AG09309 (cell line): ENCODE results near the gene GLIS1.

ENCODE experiments used
- DNase-seq: peaks from one replicate; pipeline ENCODE4 v3.0.0-alpha.2; 2010; ENCODE audit warnings: low read depth
- H3K4me3 ChIP-seq: 2 replicates; pipeline ENCODE4 v1.5.1; 2011; ENCODE audit warnings: mild to moderate bottlenecking, low read depth, low read length, moderate library complexity; ENCODE audit not compliant: control insufficient read depth
- CTCF ChIP-seq: IDR thresholded peaks from 2 replicates; pipeline ENCODE4 v1.5.1; 2011; ENCODE audit warnings: mild to moderate bottlenecking, low read depth, low read length, inconsistent platforms; ENCODE audit not compliant: insufficient read depth, control insufficient read depth; ENCODE audit errors: missing control alignments

Gene GLIS1

GRCh38 chr1:53600561-53600960 is 138.4 kb downstream of the GLIS1 start:
- H3K4me3 ChIP-seq, result no peak overlapping the region
- no peak for DNase-seq
- TF ChIP-seq CTCF, result no peak

- no peak for DNase-seq
- no peak overlapping the region for H3K4me3 ChIP-seq
- TF ChIP-seq CTCF, result no peak
These were observed 139.0 kb downstream of the GLIS1 start for GRCh38 chr1:53600001-53600400.

GRCh38 chr1:53599481-53599880 is 139.5 kb downstream of the GLIS1 start:
- TF ChIP-seq CTCF, result no peak
- no peak for DNase-seq
- H3K4me3 ChIP-seq, result no peak overlapping the region

- TF ChIP-seq CTCF, result no peak
- no peak overlapping the region for H3K4me3 ChIP-seq
- DNase-seq, result no peak
These were observed 140.0 kb downstream of the GLIS1 start for GRCh38 chr1:53598966-53599365.

GRCh38 chr1:53595906-53596305 is 143.1 kb downstream of the GLIS1 start:
- no peak for DNase-seq
- no peak for TF ChIP-seq CTCF
- H3K4me3 ChIP-seq, result no peak overlapping the region

- no peak for TF ChIP-seq CTCF
- no peak overlapping the region for H3K4me3 ChIP-seq
- DNase-seq, result no peak
These were observed 144.4 kb downstream of the GLIS1 start for GRCh38 chr1:53594391-53595180.
